SK-N-SH (cell line): ENCODE data around the gene NRF1.

Experiments
- ELF1 ChIP-seq: IDR thresholded peaks from 2 replicates; pipeline ENCODE4 v1.4.0; 2012
- GABPA ChIP-seq: IDR thresholded peaks from 2 replicates; pipeline ENCODE4 v1.4.0; 2012; ENCODE audit warnings: low read depth, mild to moderate bottlenecking
- IRF3 ChIP-seq: fragments of 150-350 bp; IDR thresholded peaks from 2 replicates; pipeline ENCODE4 v1.6.1; 2016; ENCODE audit warnings: mild to moderate bottlenecking, low read depth, low read length
- JUND ChIP-seq: IDR thresholded peaks from 2 replicates; pipeline ENCODE4 v1.4.0; 2012
- MAX ChIP-seq: IDR thresholded peaks from 2 replicates; pipeline ENCODE4 v1.4.0; 2012; ENCODE audit warnings: low read depth
- MXI1 ChIP-seq: IDR thresholded peaks from 2 replicates; pipeline ENCODE4 v1.6.1; 2012; ENCODE audit warnings: mild to moderate bottlenecking, low read depth, low read length, improper control_type of control experiment
- NRF1 ChIP-seq: IDR thresholded peaks from 2 replicates; pipeline ENCODE4 v1.6.1; 2012; ENCODE audit warnings: low read depth, mild to moderate bottlenecking, low read length
- PBX3 ChIP-seq: IDR thresholded peaks from 2 replicates; pipeline ENCODE4; 2012
- POLR2AphosphoS5 ChIP-seq: IDR thresholded peaks from 2 replicates; pipeline ENCODE4 v1.6.1; 2012; ENCODE audit warnings: low read depth, low read length
- TEAD4 ChIP-seq: IDR thresholded peaks from 2 replicates; pipeline ENCODE4 v1.4.0; 2012; ENCODE audit warnings: mild to moderate bottlenecking, borderline replicate concordance; ENCODE audit not compliant: insufficient read depth
- TF ChIP-seq, protein P1 (sequence below): fragments of 200-600 bp; sonication (generic); IDR thresholded peaks from 2 replicates; pipeline ENCODE4 v1.6.1; 2017; ENCODE audit warnings: antibody characterized with exemption, mild to moderate bottlenecking, moderate library complexity
- TF ChIP-seq, protein P2 (sequence below): fragments of 150-350 bp; IDR thresholded peaks from 2 replicates; pipeline ENCODE4 v1.6.1; 2017; ENCODE audit warnings: antibody characterized with exemption, low read length, low read depth, borderline replicate concordance

DNA sequence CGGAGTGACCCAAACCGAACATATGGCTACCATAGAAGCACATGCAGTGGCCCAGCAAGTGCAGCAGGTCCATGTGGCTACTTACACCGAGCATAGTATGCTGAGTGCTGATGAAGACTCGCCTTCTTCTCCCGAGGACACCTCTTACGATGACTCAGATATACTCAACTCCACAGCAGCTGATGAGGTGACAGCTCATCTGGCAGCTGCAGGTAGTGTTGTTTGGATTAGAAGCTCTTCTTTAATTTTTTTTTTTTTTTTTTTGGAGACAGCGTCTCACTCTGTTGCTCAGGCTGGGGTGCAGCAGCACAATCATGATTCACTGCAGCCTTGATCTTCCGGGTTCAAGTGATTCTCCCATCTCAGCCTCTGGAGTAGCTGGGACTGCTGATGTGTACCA lies 45.8 kb downstream of the NRF1 start:
- TF ChIP-seq NRF1 = no peak
- no peak for TF ChIP-seq JUND
- TF ChIP-seq, protein P1, sequence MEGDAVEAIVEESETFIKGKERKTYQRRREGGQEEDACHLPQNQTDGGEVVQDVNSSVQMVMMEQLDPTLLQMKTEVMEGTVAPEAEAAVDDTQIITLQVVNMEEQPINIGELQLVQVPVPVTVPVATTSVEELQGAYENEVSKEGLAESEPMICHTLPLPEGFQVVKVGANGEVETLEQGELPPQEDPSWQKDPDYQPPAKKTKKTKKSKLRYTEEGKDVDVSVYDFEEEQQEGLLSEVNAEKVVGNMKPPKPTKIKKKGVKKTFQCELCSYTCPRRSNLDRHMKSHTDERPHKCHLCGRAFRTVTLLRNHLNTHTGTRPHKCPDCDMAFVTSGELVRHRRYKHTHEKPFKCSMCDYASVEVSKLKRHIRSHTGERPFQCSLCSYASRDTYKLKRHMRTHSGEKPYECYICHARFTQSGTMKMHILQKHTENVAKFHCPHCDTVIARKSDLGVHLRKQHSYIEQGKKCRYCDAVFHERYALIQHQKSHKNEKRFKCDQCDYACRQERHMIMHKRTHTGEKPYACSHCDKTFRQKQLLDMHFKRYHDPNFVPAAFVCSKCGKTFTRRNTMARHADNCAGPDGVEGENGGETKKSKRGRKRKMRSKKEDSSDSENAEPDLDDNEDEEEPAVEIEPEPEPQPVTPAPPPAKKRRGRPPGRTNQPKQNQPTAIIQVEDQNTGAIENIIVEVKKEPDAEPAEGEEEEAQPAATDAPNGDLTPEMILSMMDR = no peak
- TF ChIP-seq TEAD4 = no peak
- TF ChIP-seq, protein P2, sequence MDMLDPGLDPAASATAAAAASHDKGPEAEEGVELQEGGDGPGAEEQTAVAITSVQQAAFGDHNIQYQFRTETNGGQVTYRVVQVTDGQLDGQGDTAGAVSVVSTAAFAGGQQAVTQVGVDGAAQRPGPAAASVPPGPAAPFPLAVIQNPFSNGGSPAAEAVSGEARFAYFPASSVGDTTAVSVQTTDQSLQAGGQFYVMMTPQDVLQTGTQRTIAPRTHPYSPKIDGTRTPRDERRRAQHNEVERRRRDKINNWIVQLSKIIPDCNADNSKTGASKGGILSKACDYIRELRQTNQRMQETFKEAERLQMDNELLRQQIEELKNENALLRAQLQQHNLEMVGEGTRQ = no peak
- TF ChIP-seq PBX3 = no peak
- TF ChIP-seq GABPA = no peak
- no peak for TF ChIP-seq MAX
- no peak for TF ChIP-seq MXI1
- TF ChIP-seq POLR2AphosphoS5 = no peak
- no peak for TF ChIP-seq IRF3
- no peak for TF ChIP-seq ELF1
